ENCODE measurements around the gene FCRL1.

FCRL1 gene

DNA sequence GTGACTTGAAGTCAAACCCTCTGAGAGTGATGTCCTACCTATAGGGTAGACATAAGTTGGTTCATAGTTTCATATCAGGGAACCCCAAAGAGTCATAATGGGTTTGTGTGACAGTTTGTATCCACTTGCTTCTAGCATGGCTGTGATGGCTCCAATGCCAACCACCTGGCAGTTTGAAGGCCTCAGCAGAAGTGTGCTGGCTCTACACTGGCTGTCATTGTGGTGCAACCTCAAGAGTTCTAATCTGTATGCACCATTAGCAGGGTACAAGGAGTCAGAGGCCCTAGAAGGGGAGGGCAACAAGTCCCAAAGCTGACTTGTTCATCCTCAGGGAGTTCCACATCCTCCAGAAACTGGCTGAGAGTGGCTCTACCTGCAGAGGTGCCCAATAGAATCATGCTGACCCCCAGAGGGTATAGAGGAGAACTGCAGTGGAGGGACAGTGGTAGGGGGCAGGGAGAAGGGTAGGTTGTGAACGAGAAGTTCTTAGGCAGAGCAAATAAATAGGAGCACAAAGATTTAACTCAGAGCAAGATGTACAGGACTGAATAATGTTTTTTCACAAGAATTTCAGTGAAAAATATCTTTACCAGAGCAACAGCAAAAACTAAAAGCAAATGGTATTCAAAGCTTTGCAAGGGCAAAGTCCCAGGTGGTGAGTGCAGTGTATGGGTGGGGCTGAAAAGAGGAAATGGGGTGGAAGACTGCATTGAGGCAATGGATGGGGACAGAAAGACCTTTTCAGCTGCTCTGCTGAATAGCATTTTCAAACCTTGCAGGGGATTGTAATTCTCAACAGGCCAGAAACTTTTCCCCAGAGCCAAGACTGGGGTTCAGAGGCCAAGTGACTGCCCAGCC lies 46.2 kb downstream of the FCRL1 start:
- Histone ChIP-seq H3K4me1 (ENCODE audit: insufficient read depth, low read length, poor library complexity, severe bottlenecking) (peaks cover 59% of the 10 kb centered on the region), H3K27me3 (ENCODE audit: insufficient read depth, low read length, poor library complexity, severe bottlenecking) (no peaks in the 10 kb centered on the region), H2AFZ (ENCODE audit: low read length) (no peak overlapping the region), H3K4me3 (ENCODE audit: low read length, poor library complexity, severe bottlenecking) (no peak overlapping the region), H4K20me1 (ENCODE audit: insufficient read depth, low read length, poor library complexity, severe bottlenecking) (no peaks in the 10 kb centered on the region), H3K9ac (ENCODE audit: low read depth, low read length, poor library complexity, severe bottlenecking) (no peak overlapping the region), H3K4me2 (ENCODE audit: low read depth, low read length, poor library complexity, severe bottlenecking) (peak overlapping the region; percentile 38), H3K36me3 (ENCODE audit: insufficient read depth, low read length) (no peaks in the 10 kb centered on the region), H3K9me3 (ENCODE audit: insufficient read depth, low read depth, low read length) (no peaks in the 10 kb centered on the region), H3F3A (ENCODE audit: low read depth) (peaks cover 14% of the 10 kb centered on the region), H3K79me2 (ENCODE audit: insufficient read depth, low read length) (no peaks in the 10 kb centered on the region), H3K9me2 (replicated peaks; ENCODE audit: low read depth, low read length) (no peaks in the 10 kb centered on the region)
- TF ChIP-seq CTCF (conservative IDR thresholded peaks at IDR 0.05; ENCODE audit: low read length) (peak; percentile 98), EZH2phosphoT487 (IDR thresholded peaks at IDR 0.05; ENCODE audit: borderline replicate concordance) (no peak)

GRCh38 chr1:157771661-157772425 lies 48.1 kb downstream of the FCRL1 start:
- no peaks in the 10 kb centered on the region for H3K79me2 ChIP-seq (ENCODE audit: insufficient read depth, low read length)
- H3K4me1 ChIP-seq (ENCODE audit: insufficient read depth, low read length, poor library complexity, severe bottlenecking), result peaks cover 50% of the 10 kb centered on the region

More at GRCh38 chr1:157771661-157772425, 48.1 kb downstream of the FCRL1 start:
- H3F3A ChIP-seq (ENCODE audit: low read depth), result peaks cover 14% of the 10 kb centered on the region
- no peak overlapping the region for H2AFZ ChIP-seq (ENCODE audit: low read length)
- TF ChIP-seq EZH2phosphoT487 (IDR thresholded peaks at IDR 0.05; ENCODE audit: borderline replicate concordance), result peak; percentile 82; the same call in 1 of the 2 replicates
- TF ChIP-seq CTCF (conservative IDR thresholded peaks at IDR 0.05; ENCODE audit: low read length), result no peak
- no peaks in the 10 kb centered on the region for H3K9me3 ChIP-seq (ENCODE audit: insufficient read depth, low read depth, low read length)
- H3K9me2 ChIP-seq (replicated peaks; ENCODE audit: low read depth, low read length), result no peaks in the 10 kb centered on the region
- H4K20me1 ChIP-seq (ENCODE audit: insufficient read depth, low read length, poor library complexity, severe bottlenecking), result no peaks in the 10 kb centered on the region
- H3K4me2 ChIP-seq (ENCODE audit: low read depth, low read length, poor library complexity, severe bottlenecking), result peak overlapping the region; percentile 53
- peak overlapping the region; percentile 47 for H3K4me3 ChIP-seq (ENCODE audit: low read length, poor library complexity, severe bottlenecking)
- no peak overlapping the region for H3K9ac ChIP-seq (ENCODE audit: low read depth, low read length, poor library complexity, severe bottlenecking)
- H3K27me3 ChIP-seq (ENCODE audit: insufficient read depth, low read length, poor library complexity, severe bottlenecking), result no peaks in the 10 kb centered on the region
- no peaks in the 10 kb centered on the region for H3K36me3 ChIP-seq (ENCODE audit: insufficient read depth, low read length)
